HK-2 (cell line): ENCODE data around the gene KCNK15.
A peak's percentile ranks its signal among the peaks of the same experiment; 100 is the strongest.
"Not testable (repeated sequence)": the region's sequence is repeated elsewhere in the genome, so short reads cannot be mapped to it uniquely, and the experiment has no call there.

ENCODE experiments used
- DNase-seq: peaks from one replicate; pipeline ENCODE4 v3.0.0-alpha.2; 2018; ENCODE audit not compliant: unreplicated experiment

Gene KCNK15

DNA sequence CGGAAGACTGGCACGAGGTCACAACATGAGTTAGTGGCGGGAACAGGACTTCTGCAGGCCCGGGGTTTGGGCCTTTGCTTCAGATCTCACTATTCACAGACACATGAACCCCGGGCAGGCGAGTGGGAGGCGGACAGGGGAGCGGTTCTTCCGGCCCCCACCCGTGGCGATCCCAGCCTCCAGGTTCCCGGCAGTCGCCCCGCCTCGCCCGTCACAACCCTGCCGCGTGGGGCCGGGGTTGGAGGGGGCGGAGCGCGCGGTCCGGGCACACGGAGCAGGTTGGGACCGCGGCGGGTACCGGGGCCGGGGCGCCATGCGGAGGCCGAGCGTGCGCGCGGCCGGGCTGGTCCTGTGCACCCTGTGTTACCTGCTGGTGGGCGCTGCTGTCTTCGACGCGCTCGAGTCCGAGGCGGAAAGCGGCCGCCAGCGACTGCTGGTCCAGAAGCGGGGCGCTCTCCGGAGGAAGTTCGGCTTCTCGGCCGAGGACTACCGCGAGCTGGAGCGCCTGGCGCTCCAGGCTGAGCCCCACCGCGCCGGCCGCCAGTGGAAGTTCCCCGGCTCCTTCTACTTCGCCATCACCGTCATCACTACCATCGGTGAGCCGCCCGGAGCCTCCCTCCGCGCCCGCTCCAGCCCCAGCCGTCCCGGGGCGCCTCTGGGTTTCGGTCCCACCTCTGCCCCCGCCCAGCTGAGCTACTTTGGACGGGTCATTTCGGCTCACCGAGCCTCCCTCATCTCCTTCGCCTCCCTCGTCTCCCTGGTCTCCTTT is at the start of gene KCNK15:
KCNK15 (plus strand) TSS at position 268 of the 769 bp plus-strand sequence; CDS start at position 314, 46 bp downstream.
- peak; percentile 51 for DNase-seq

DNA sequence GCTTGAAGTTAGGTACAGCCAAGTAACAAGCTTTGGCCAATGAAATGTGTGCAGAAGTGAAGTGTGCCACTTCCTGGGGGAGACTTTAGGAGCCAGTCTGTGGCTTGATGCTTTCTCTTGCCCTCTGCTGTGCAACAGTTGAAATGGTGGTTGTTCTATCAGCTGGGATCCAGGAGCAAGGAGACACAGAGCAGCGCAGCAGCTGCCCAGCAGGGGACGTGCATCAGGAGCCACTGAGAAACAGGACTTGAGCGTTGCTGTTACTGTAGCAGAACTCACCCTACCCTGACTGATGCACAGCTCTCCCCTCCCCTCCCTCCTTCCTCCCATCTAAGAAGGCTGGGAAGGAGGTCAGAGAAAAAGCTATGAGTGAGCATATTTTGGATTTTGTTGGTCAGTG is 49.4 kb upstream of the KCNK15 start:
- no peak for DNase-seq

DNA sequence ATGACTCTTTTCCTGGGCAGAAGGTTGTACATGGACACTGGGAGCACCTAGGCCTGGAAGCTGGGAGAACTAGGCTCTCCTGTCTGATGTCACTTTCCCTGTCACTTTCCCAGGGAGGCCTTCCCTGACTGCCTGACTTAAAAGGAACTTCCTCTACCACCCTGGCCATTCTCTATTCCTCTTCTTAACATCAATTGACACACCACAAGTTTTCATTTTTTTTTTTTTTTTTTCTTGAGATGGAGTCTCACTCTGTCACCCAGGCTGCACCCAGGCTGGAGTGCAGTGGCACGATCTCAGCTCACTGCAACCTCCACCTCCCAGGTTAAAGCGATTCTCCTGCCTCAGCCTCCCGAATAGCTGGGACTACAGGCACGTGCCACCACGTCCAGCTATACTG is 48.6 kb upstream of the KCNK15 start:
- not testable (repeated sequence) for DNase-seq

DNA sequence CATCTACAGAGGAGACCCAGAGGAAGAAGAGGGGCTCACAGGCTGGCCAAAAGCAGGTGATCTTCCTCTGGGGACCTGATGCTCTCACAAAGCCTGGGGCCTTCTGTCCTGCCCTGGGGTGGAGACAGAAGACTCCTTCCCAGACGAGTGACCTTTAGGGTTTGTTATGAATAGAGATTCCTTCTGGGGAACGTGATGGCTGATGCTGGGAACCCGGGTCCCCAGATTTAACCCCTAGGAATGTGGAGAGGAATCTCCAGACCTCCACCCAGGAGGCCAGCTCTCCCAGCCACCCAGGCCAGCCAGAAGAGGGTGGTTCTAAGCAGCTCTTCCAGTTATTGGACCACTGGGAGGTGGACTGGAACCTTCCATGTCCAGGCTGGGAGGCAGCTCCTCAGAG is 47.3 kb upstream of the KCNK15 start:
- no peak for DNase-seq

DNA sequence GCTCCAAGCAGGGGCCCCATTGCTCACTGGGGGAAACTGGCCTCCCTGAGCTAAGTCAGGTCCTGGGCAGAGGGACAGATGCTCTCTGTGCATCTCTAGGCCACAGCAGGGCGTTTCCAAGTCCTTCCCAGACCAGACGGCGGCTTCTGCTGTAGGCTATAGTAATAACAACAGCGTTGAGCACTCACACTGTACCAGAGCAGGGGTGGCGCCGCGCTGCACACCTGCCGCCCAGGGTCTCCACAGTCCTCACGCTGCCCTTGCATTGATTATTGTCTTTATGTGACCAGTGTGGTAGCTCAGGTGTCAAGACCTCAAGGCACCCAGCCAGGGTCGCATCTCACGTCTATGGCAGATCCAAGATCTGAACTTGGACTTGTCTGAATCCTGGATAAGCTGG is 45.4 kb upstream of the KCNK15 start:
- DNase-seq = no peak

DNA sequence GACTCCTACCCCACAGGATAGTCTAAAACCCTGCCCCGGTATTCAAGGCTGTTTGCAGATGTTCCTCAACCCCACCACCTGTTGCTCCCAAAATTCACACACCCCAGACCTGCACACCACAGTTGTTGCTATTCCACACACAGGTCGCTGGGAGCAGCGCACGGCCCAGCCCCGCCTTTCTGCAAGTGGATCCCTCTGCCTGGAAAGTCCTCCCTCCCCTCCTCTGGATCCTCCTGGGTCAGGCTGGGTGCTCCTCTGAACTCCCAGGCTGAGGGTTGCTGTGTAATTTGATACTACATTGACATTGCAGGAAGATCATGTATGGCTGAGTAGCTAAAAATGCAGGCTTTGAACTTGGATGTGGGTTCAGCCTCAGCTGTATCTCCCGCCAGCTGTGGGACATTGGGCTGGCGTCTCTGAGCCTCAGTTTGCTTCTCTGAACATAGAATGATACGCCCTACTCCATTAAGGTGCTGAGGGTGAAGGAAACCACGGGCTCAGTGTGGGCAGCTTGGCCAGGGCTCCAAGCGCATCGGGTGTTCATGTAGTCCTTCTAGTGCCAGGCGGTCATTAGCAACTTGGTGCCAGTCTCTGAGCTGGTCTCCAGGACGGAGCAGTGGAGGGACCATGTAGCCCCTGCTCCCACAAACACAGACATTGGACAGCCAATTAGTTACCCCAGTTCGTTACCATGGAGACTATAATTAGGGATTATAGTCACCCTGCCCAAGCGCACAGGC is 44.4 kb upstream of the KCNK15 start:
- no peak for DNase-seq

DNA sequence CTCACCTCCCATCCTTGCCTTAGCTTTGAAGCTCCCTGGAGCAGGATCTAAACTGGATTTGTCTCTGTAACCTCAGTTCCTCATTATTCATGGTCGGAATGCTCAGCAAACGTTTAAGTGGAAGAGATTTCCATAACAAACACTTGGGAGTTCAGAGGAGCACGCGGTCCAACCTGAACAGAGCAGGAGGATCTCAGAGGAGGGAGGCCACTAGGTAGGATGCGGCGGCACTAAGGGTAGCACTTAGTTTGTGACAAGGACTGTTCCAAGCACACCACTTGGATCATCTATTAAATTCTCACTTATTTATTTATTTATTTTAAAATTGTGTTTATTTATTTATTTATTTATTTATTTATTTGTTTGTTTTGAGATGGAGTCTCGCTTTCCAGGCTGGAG is 43.8 kb upstream of the KCNK15 start:
- DNase-seq = no peak

DNA sequence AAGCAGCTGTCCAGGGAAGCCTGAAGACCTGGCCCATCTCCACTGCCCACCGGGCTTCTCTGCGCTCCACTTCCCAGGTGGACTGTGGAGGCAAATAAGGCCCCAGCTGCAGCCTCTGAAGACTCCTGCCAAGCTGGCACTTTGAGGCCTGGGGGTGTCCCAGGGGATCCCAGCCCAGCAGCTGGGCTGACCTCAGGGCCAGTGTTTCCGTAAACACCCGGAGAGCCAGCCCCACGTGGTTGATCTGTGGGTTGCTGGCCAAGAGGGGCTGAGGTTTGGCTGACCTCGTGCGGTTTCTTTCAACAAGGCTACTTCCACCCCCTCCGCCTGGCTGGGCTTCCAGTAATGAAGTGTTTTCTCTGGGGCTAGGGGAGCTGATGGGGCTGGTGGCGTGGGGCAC is 42.9 kb upstream of the KCNK15 start:
- peak; percentile 88 for DNase-seq

DNA sequence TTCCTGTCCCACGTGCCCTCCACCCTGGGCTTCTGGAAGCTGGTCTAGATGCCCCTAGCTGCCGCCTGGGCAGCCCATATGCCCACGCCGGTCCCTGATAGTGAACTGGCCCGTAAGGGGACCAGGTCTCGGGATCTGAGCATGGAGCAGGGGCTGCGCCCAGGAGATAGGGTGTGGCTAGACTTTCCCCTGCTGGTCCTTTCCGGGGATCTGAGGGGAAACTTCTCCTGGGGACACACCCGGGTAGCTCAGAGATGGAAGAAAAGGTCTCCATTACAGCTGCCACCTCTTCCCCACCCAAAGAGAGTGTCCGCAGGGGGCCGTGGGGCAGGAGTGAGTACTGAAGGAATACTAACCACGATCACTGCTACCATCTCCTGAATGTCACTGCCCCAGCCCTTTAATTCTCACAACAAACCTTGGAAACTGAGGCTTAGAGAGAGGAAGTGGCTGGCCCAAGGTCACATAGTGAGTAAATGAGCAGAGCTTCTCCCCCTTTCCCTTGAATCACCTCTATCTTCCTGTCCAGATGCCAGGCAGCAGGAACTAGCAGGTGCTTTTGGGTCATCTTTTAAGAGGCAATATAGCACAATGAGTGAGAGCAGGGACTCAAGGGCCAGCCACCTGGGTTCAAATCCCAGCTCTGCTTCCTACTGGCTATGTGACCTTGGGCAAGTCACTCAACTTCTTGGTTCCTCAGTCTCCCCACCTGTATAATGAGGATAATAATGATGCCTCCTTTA is 42.3 kb upstream of the KCNK15 start:
- no peak for DNase-seq

DNA sequence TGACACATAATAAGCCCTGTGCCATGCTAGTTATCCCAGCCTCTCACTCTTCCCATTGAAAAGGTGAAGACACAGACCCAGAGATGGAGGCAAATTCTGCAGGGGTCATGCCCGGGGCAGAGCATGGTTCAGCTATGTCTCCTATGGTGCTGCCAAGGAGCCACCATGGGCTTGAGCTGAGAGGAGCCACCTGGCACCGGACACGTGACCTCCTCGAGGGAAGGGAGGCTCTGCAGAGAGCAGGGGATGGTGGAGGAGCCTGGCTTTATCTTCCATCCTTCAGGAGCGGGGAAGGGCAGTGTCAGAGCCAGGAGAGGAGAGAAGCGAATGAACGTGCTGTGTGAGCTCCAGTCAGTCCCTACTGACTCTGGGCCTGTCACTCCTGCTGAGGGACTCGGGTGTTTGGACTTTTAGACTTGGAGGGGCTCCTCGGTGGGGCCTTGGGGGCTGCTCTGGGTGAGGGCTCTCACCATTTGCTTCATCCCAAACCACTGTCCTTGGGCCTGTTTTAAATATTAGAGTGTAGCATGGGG is 41.6 kb upstream of the KCNK15 start:
- DNase-seq = no peak

DNA sequence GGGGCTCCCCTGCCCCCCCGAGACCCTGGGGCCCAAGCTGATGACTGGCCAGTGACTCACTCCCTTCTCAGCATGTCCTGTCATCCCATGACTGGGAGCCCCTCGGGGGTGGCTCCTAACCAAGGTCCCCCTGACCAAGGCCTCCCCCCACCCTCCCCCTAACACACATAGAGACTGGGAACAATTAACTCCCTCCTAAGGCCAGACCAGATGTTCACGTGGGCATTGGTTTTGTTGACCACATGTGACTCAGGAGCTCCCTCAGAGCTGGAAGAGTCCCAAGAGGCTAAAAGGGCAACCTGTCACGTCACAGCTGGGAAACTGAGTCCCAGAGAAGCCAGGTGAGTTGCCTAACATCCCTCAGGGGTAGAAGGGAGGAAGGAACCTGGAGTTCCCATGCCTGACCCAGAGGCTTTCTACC is 41.1 kb upstream of the KCNK15 start:
- peak; percentile 60 for DNase-seq

DNA sequence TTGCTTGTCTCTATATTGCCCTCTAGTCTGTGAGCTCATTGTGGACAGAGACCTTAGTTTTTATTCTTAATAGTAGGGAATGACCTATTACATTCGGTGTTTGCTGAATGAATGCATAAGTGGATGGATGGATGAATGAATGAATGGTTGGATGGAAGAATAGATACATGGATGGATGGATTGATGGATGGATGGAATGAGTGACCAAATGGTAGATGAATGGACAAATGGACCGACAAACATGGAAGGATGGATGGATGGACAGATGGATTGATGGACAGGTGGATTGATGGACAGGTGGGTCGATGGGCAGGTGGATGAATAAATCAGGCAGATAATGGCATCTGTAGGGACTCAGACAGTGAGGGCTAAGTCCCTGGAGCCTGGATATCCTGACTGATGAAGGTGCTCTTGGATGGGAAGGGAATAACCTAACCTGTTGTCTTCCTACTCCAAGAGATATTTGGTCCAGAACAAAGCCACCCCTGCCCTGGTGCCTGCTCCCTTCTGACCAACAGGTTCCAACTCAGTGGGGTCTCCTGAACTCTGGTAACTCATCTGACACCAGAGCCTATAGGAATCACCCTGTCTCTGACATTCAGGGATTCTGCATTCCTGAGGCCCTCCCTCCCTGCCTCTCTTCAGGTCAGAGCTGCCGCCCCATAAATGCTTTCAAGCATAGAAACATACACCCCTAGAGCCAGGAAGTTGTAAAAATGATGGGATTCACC is 40.1 kb upstream of the KCNK15 start:
- no peak for DNase-seq

DNA sequence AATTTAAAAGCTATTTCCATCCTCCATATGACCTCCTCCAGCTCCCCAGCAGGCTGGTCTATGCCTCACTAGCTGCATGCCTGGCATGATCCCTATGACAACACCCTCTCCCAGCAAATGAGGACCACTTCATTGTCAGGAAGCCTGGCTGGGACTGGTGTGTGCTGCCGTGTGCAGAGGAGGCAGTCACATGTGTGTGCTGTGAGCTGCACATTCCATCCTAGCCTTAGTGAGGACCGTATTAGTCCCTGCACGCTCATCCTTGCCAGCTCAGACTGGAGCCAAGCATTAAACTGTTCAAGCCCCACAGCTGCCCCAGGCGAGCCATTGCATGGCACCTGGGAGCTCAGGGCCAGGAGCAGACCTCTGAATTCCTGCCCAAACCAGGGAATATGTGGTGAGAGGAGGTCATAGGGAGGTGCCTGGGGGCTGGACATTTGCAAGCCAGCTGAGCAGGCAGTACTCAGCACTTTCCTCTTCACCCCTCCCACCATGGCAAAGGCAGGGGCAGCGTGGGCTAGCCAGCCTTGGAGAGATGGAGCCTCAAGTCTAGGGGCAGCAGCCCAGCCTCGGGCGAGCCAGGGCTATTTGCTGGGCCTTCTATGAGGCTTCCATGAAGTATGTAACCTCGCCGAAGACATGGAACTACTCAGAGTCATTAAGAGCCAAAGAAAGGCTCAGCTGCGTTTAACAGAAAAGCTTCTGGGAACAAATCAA is 39.2 kb upstream of the KCNK15 start:
- no peak for DNase-seq

DNA sequence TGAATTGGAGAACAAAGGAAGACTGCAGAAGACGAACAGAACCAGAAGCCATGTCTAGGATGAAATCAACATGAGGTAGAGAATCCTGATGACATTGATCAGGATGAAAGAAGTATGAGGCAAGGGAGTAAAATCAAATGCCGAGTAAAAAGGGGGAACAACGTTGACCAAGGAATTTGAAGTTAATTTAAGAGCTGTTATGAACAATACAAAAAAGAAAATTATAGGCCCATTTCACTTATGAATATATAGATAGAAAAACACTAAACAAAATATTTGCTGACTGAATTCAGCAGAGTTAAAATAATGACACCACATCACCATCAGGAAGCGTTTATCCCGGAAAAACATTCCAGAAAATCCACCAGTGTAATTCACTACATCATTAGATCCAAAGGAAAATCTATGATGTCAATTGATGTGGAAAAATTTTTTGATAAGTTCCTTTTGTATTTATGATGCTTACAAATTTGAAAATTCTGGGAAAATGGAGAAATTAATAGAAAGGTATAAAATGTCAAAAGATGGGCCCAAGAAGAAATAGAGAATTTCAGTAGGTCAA is 38.6 kb upstream of the KCNK15 start:
- DNase-seq = no peak

DNA sequence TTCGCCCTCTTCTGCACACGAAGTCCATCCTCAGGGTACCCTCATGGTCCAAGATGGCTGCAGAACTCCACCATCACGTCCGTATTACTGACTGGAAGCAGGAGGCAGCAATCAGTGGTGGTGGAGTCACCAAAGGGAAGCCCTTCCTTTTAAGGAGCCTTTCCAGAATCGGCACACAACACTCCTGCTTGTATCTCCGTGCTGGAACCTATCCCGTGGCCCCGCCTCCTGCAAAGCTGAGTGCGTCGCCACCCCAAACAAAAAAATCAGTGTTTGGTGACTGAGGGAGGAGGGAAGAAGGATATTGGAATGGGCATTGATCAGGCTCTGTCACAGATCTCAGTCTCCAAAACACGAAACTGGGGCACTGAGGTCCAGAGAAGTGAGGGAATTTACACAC is 36.3 kb upstream of the KCNK15 start:
- DNase-seq = no peak

DNA sequence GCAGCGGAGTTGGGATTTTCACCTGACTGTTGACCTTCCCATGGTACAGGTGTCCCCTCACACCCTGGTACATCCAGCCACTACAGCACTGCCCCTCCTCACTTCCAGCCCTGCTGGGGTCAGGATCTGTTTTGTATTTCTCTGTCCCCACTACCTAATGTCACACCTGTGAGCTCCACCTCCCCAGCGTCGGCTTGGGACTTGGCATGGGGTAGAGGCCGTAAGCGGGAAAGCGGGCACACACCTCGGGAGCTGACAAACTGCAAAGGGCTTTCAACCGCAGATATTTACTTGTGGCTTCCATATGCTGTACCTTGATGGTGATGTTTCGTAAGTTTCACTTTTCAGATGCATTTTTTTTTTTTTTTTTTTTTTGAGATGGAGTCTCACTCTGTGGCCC is 35.9 kb upstream of the KCNK15 start:
- DNase-seq = no peak

DNA sequence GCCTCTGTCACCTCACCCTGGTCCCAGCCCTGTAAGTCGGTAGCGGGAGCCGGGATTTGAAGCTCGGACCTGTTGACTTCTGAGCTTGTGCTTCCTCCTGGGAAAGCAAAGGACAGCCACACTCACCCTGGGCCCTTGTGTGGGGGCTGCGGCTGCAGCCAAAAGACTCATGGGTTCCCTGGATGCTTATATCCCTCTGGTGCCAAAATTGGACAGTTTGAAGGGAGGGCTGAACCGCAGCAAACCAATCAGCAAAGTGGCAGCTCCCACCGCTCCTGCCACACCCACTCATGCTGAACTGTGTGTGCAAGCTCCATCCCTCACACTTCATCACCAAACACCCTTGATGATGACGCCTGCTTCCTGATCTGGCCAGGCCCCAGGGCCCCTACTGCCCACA is 34.4 kb upstream of the KCNK15 start:
- DNase-seq = no peak

DNA sequence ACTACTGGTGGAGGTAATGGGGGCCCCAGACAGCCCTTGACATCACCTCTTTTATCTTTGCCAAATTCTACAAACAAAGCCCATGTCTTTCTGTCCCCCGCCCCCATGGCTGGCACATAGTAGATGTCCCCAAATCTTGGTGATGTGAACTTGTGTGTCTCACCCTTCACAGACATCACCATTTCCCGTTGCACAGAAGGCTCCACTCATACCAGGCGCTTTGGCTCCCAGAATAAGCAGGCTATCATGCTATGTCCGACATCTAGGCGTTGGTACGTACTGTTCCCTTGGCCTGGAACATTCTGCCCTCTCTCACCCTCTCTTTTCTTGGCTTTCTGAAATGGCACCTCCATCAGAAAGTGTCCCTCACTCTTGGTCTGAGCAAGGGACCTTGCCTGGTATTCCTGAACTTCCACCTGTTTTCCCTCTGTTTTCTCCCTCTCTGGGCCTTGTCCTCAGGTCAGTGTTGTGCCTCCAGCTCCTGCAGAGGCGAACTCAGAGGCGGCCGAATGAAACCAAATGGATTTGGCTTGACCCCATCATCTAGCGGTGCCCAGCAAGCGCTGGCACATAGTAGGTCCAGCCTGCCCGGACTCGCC is 31.5 kb upstream of the KCNK15 start:
- no peak for DNase-seq

DNA sequence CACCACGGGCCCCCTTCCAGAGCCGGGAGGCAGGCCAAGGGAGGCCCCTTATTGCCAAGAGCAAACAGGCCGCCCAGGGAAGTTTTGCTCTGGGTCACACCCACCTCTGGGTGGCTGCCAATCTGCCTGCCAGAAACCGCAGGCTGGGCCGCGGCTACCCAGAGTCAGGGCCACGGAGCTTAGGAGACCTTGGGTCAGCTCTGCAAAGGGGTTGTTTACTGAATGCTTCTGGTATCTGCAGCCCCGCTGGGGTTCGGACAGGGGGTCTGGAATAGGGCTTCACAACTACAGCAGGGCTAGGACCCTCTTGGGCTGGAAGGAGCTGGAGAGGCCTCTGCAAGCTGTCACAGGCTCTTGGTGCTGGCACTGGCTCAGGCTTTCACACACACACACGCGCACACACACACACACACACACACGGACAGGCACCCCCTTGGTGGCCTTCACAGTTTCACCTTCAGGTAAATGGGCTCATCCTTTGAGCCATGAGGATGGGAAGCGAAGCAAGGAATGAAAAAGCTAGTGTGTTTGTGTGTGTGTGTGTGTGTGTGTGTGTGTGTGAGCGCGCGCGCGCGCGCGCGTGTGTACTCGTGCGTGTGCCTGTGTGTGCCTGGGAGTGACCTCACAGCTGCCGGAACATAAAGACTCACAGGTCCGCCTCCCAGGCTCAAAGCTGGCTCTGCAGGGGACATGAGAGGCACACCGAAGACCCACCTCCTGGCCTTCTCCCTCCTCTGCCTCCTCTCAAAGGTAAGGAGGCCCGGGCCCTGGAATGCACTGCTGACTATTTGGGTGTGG is 30.8 kb upstream of the KCNK15 start, which contains the start of gene CCN5:
CCN5 (plus strand) TSS at position 669 of the 798 bp plus-strand sequence; CDS start at position 691, 22 bp downstream.
- DNase-seq = peak; percentile 83
